Liver (tissue), 3 donors: ENCODE measurements around the gene AREL1.

ENCODE experiments used
- EGR1 ChIP-seq, 2 donors: IDR thresholded peaks; 2 replicates each; pipeline ENCODE4 v1.6.1; 2016 to 2018; ENCODE audit warnings: antibody characterized with exemption in 2 of 2, low read depth in 2 of 2
- FOXA1 ChIP-seq: IDR thresholded peaks from 2 replicates; pipeline ENCODE4 v1.6.1; 2016; ENCODE audit warnings: antibody characterized with exemption
- GABPA ChIP-seq, 2 donors: IDR thresholded peaks in 1 of 2; conservative IDR thresholded peaks in 1 of 2; 2 replicates each; pipeline ENCODE4 v1.6.1; 2016; ENCODE audit warnings: antibody characterized with exemption in 2 of 2, mild to moderate bottlenecking in 1 of 2, moderate library complexity in 1 of 2
- JUND ChIP-seq, 2 donors: IDR thresholded peaks; 2 replicates each; pipeline ENCODE4 v1.6.1; 2016; ENCODE audit warnings: antibody characterized with exemption in 2 of 2
- RAD21 ChIP-seq, 2 donors: IDR thresholded peaks; 2 replicates each; pipeline ENCODE4 v1.6.1; 2016; ENCODE audit warnings: antibody characterized with exemption in 2 of 2, mild to moderate bottlenecking in 2 of 2
- RXRA ChIP-seq, 2 donors: IDR thresholded peaks; 2 replicates each; pipeline ENCODE4 v1.6.1; 2017 to 2018; ENCODE audit warnings: antibody characterized with exemption in 2 of 2, mild to moderate bottlenecking in 1 of 2
- SP1 ChIP-seq: IDR thresholded peaks from 2 replicates; pipeline ENCODE4 v1.6.1; 2018; ENCODE audit warnings: antibody characterized with exemption, mild to moderate bottlenecking
- TAF1 ChIP-seq: conservative IDR thresholded peaks from 2 replicates; pipeline ENCODE4 v1.6.1; 2016; ENCODE audit warnings: antibody characterized with exemption, mild to moderate bottlenecking
- YY1 ChIP-seq: IDR thresholded peaks from 2 replicates; pipeline ENCODE4 v1.6.1; 2016; ENCODE audit warnings: antibody characterized with exemption, mild to moderate bottlenecking
- TF ChIP-seq, protein P1 (sequence below): fragments of 150-350 bp; IDR thresholded peaks from 2 replicates; pipeline ENCODE4 v1.5.1; 2017; ENCODE audit warnings: improper control_type of control experiment, low read depth, low read length; ENCODE audit not compliant: missing input control
- TF ChIP-seq, protein P2 (sequence below): IDR thresholded peaks from 2 replicates; pipeline ENCODE4 v1.6.1; 2016; ENCODE audit warnings: antibody characterized with exemption
- TF ChIP-seq, protein P3 (sequence below): IDR thresholded peaks from 2 replicates; pipeline ENCODE4 v1.6.1; 2016; ENCODE audit warnings: antibody characterized with exemption
- TF ChIP-seq, protein P4 (sequence below): IDR thresholded peaks from 2 replicates; pipeline ENCODE4 v1.6.1; 2016; ENCODE audit warnings: antibody characterized with exemption
- TF ChIP-seq, protein P5 (sequence below): IDR thresholded peaks from 2 replicates; pipeline ENCODE4 v1.6.1; 2016; ENCODE audit warnings: antibody characterized with exemption, mild to moderate bottlenecking
- donor health status: healthy.
- donor health status: healthy.

DNA sequence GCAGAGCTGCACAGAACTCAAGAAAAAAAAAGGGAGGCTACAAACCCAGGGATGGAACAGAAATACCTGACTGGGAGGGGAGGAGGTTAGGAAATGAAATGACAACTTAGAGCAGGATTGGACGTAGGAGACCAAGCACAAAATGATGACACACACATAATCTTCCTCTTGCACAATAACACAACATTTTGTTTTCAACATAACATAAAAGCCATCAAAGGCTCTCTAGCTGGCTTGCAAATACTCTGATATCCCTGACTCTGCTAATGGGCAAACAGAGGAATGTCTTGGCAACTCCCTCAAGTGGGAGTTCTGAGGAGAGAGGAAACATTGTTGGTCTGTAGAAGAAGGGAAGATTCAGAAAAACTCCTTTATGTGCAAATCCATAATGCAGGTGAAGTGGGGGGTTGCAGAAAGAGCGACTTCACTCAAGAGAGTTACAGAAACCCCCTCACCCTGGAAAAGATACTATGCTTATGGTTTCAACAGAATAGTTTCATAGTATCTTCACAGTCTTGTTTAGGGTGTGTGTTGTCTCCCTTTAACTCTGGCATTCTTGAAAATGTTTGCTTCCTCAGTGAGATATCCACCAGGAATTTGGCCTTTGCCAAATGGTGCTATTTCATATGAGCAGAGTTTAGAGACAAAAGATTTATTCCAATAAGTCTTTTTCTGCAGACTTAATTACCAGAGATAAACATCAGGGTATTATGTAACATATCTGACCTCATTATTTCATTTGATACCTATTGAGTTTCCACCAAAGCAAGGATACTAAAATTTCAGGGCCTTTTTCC is 57.1 kb downstream of the AREL1 start:
- TF ChIP-seq TAF1 (no peak), SP1 (no peak), RAD21 (IDR thresholded peaks at IDR 0.05) (no peak), JUND (IDR thresholded peaks at IDR 0.05) (no peak), FOXA1 (no peak), GABPA (IDR thresholded peaks at IDR 0.05 in 1 of 2, conservative IDR thresholded peaks at IDR 0.05 in 1 of 2) (no peak), RXRA (IDR thresholded peaks at IDR 0.05) (no peak), YY1 (no peak), EGR1 (IDR thresholded peaks at IDR 0.05; ENCODE audit: low read depth in 2 of 2) (no peak)
- TF ChIP-seq, protein P1, sequence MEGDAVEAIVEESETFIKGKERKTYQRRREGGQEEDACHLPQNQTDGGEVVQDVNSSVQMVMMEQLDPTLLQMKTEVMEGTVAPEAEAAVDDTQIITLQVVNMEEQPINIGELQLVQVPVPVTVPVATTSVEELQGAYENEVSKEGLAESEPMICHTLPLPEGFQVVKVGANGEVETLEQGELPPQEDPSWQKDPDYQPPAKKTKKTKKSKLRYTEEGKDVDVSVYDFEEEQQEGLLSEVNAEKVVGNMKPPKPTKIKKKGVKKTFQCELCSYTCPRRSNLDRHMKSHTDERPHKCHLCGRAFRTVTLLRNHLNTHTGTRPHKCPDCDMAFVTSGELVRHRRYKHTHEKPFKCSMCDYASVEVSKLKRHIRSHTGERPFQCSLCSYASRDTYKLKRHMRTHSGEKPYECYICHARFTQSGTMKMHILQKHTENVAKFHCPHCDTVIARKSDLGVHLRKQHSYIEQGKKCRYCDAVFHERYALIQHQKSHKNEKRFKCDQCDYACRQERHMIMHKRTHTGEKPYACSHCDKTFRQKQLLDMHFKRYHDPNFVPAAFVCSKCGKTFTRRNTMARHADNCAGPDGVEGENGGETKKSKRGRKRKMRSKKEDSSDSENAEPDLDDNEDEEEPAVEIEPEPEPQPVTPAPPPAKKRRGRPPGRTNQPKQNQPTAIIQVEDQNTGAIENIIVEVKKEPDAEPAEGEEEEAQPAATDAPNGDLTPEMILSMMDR = no peak
- TF ChIP-seq, protein P2, sequence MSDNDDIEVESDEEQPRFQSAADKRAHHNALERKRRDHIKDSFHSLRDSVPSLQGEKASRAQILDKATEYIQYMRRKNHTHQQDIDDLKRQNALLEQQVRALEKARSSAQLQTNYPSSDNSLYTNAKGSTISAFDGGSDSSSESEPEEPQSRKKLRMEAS = no peak
- TF ChIP-seq, protein P3, sequence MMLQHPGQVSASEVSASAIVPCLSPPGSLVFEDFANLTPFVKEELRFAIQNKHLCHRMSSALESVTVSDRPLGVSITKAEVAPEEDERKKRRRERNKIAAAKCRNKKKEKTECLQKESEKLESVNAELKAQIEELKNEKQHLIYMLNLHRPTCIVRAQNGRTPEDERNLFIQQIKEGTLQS = no peak
- TF ChIP-seq, protein P4, sequence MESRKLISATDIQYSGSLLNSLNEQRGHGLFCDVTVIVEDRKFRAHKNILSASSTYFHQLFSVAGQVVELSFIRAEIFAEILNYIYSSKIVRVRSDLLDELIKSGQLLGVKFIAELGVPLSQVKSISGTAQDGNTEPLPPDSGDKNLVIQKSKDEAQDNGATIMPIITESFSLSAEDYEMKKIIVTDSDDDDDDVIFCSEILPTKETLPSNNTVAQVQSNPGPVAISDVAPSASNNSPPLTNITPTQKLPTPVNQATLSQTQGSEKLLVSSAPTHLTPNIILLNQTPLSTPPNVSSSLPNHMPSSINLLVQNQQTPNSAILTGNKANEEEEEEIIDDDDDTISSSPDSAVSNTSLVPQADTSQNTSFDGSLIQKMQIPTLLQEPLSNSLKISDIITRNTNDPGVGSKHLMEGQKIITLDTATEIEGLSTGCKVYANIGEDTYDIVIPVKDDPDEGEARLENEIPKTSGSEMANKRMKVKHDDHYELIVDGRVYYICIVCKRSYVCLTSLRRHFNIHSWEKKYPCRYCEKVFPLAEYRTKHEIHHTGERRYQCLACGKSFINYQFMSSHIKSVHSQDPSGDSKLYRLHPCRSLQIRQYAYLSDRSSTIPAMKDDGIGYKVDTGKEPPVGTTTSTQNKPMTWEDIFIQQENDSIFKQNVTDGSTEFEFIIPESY = no peak
- TF ChIP-seq, protein P5, sequence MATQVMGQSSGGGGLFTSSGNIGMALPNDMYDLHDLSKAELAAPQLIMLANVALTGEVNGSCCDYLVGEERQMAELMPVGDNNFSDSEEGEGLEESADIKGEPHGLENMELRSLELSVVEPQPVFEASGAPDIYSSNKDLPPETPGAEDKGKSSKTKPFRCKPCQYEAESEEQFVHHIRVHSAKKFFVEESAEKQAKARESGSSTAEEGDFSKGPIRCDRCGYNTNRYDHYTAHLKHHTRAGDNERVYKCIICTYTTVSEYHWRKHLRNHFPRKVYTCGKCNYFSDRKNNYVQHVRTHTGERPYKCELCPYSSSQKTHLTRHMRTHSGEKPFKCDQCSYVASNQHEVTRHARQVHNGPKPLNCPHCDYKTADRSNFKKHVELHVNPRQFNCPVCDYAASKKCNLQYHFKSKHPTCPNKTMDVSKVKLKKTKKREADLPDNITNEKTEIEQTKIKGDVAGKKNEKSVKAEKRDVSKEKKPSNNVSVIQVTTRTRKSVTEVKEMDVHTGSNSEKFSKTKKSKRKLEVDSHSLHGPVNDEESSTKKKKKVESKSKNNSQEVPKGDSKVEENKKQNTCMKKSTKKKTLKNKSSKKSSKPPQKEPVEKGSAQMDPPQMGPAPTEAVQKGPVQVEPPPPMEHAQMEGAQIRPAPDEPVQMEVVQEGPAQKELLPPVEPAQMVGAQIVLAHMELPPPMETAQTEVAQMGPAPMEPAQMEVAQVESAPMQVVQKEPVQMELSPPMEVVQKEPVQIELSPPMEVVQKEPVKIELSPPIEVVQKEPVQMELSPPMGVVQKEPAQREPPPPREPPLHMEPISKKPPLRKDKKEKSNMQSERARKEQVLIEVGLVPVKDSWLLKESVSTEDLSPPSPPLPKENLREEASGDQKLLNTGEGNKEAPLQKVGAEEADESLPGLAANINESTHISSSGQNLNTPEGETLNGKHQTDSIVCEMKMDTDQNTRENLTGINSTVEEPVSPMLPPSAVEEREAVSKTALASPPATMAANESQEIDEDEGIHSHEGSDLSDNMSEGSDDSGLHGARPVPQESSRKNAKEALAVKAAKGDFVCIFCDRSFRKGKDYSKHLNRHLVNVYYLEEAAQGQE = no peak
